G401.6 (cell line): ENCODE results near the gene FBXL16.
"Not testable (repeated sequence)": the region's sequence is repeated elsewhere in the genome, so short reads cannot be mapped to it uniquely, and the experiment has no call there.

ENCODE experiments used
- FAIRE-seq: peaks from 2 replicates; lab custom pipeline; 2012; peaks lifted over from hg19 to GRCh38; lab: Jason Lieb, UNC

The FBXL16 gene

DNA sequence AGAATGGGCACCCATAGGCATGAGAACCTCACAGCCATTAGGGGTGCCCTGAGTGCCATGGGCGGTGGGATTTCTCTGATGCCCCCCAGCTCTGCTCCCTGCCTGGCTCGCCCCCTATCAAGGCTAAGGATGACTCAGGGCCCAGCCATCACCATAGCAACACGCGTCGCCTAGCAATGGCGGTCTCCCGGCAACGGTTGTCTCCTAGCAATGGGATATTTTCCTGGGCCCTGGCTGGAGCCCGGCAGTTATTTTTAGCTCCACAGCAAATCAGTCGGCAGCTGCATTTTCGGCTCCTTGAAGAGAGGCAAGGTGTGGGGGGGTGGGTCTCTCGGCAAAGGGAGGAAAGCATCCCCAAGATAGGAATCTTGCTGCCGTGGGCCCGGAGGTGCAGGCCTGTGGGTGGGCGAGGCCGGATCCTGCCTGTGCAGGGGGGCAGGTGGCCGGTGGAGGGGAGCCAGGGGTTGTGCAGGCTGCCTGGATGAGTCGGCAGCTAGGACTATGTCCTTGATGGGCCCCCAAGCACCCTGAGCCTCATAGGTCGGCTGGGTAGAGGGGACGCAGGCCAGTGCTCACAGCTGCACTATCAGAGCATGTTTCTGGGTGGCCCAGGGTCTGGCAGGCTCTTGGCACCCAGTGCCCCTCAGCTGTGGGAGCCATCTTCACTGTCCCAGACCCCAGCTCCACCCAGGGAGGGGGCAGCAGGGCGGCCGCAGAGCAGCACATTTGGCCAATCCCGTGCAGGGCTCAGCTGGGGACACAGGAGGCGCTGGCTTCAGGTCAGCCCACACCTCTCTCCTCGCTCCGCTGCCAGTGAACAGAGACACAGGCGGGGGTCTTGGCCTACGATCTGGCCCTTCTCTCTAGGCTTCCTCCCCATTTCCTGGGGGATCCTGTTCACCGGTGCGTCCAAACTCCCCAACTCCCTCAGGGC is 4.2 kb upstream of the FBXL16 start:
- peak; percentile 89 for FAIRE-seq

DNA sequence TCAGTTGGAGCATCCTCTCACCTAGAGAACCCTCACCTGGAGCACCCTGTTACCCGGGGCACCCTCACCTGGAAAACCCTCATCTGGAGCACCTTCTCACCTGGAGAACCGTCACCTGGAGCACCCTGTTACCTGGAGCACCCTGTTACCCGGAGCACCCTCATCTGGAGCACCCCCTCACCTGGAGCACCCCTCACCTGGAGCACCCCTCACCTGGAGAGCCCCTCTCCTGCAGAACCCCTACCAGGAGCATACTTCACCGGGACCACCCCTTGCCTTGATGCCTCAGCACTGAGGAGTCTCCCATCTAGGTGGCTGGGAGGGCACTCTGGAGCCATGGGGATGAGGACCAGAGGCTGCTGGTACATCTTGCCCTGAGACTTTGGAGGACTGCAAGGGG is 3.4 kb upstream of the FBXL16 start:
- FAIRE-seq: no peak

DNA sequence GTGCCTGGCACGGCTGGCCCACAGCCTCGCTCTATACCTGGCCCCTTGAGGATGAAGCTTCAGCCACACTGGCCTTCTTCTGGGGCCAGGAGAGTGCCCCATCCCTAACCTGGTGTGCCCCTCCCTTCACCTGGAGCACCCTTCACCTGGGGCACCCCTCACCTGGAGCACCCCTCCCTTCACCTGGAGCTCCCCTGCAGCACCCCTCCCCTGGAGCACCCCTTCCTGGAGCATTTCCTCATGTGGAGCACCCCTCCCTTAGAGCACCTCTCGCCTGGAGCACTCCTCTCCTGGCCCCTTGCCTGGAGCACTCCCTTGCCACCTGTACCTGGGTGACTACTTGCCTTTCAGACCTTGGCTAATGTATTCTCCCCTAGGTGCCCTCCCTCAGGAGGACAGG is 2.4 kb upstream of the FBXL16 start:
- FAIRE-seq: no peak

DNA sequence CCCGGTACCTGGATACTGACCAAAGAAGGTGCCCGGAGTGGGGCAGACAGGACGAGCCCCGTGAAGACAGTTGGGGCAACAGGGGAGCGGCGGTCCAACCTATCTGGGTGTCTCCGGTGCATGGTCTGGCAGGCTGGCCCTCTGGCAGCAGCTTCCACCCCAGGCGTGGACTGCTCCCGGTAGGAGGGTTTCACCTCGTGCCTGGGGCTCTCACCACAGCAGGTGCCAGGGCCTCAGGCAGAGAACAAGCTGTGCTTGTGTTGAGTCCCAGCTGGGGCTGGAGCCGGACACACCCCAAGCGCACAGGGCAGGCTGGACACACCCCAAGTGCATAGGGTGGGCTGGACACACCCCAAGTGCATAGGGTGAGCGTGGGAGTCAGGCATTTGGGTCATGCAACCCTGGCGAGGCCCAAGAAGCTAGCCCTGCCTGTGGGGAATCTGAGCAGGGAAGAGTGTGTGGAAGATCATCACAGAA is 1.5 kb upstream of the FBXL16 start:
- no peak for FAIRE-seq

- FAIRE-seq: no peak
Observed at GRCh38 chr16:706189-707061, 824 bp upstream of the FBXL16 start.

GRCh38 chr16:704552-705380 is 835 bp downstream of the FBXL16 start:
- FAIRE-seq: no peak

GRCh38 chr16:704047-704446 is 1.6 kb downstream of the FBXL16 start:
- no peak for FAIRE-seq

- FAIRE-seq: no peak
Observed at GRCh38 chr16:703406-703805, 2.2 kb downstream of the FBXL16 start.

DNA sequence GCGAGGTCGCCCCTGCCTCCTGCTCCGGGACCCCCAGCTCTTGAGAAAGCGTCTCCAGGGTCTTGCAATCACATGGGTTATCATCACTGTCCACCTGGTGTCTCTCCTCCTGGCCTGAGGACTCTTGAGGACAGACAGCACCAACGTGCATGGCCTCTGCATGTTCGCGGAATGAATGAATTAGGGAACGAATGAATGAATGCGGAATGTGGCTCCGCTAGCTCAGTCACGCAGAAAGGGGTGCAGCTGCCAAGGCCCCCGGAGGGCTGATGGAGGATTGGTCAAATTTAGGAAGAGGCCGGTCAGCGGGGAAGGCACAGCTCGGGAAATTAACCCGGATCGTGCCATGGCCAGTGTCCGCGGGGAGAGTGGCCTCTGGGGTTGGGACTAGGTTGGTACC is 3.3 kb downstream of the FBXL16 start:
- FAIRE-seq: no peak

DNA sequence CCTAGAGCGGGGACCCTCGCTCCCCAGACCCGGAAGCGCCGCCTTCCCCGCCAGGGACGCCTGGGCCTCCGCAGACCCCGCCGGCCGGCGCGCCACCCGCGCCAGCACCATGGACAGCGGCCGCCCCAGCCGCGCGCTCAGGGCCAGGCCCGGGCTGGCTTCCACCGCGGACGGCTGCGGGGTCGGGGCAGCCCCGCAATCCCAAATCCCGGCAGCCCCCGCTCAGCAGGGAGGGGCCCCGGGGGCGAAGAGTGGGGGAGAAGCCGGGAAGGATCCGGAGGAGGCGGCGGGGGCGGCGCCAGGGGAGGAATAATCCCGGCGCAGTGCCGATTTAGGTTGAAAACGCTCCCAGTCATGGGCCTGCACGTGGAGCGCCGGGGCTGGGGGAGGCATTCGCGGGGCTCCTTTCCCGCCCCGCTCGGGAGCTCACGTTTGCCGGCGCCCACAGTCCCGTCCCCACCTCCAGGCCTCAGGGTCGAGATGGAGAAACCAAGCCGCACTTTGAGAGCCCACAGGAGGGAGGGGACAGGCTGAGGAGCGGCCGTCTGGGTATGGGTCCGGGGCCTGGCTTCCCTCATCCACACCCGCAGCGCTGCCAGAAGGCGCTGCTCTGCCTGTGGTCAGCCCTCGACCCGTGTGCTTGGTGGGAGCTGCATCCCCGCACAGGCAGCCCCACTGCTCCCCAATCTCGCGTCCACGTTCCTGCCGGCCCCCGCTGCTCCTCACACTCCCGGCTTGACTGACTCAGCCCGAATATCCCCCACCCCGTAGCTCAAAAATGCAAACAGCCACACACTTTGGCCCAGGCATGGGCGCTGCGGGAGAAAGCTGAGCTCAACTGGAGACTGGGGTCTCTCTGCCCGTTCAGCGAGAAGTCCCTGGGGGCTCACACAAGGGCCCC is 4.7 kb downstream of the FBXL16 start:
- FAIRE-seq: no peak

GRCh38 chr16:698911-699671 is 6.5 kb downstream of the FBXL16 start:
- no peak for FAIRE-seq

GRCh38 chr16:695355-696089 is 10.1 kb downstream of the FBXL16 start:
- FAIRE-seq: no peak

- FAIRE-seq: no peak
Observed at GRCh38 chr16:694863-695354, 10.7 kb downstream of the FBXL16 start.

DNA sequence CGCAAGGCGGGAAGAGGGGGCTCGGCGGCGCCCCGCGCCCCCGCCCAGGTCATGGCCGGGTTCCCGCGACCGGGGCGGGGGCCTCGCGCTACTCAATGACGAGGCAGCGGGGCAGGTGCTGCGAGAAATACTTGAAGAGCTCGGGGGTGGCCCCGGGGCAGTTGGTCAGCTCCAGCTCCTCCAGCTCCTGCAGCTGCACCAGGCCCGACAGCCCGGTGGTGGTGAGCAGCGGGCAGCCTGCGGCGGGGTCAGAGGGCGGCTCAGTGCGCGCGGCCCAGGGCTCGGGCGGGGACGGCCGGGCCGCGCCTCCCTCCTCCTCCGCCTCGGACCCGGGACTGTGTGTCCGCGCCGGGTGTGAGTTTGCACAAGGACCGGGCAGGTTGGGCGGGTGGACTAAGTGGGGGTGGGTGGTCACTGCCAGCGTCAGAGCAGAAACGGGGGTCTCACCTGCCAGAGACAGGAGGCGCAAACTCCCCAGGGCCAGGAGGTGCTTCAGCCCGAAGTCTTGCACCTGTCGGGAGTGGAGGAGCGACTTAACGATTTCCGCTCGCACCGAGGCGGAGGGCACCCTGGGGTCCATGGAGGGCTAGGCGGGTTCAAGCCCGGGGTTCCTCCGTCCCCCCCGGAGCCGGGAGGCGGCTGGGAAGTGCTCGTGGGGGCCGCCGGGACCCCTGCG is 11.3 kb downstream of the FBXL16 start:
- FAIRE-seq: no peak

DNA sequence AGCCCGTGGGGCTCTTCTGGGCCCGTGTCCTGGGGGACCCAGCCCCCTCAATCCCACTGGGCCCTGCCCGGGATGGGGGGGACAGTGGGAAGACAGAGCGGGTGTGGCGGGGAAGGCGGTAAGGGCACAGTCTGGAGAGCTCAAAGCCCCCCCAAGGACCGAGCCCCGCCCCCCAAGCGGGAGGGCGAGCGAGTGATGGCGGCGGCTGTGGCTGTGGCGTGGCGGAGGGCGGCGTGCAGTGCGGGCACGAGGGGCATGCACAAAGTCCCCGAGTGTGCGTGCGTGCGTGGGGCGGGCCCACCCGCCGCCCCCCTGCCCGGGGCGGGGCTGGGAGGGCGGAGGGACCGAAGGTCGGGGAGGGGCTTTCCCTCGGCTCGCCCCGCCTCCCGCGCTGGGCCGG is 11.8 kb downstream of the FBXL16 start:
- no peak for FAIRE-seq

DNA sequence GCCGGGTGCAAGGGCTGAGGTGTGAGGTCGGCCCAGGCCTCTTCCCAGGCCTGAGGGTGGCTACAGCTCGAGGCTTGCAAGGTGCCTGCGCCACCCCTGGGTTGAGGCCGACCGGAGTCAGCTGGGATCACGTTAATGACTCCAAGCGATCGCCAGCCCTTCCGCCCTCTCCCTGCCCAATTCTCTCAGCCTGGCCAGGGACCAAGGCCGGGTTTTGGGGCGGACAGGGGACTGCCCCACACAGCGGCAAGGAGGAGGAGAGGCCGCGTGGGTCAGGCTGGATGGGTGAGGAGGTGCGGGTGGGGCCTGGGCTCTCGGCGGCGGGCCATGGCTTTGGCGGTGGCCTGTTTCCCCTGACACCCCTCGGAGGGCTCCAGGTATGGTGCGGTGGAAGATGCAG is 12.2 kb downstream of the FBXL16 start:
- FAIRE-seq: no peak

- no peak for FAIRE-seq
Observed at GRCh38 chr16:692356-693108, 13.1 kb downstream of the FBXL16 start.

GRCh38 chr16:691242-691641 is 14.4 kb downstream of the FBXL16 start:
- FAIRE-seq: not testable (repeated sequence)
